Astrocyte (in vitro differentiated cells and primary cell): Measurements from ENCODE around the gene ARPC4.

Experiments used
- CTCF ChIP-seq: IDR thresholded peaks from 2 replicates; pipeline ENCODE4 v1.5.1; 2011; ENCODE audit warnings: low read depth, mild to moderate bottlenecking, inconsistent platforms, low read length, moderate library complexity; ENCODE audit not compliant: insufficient read depth
- EZH2 ChIP-seq: IDR thresholded peaks from 2 replicates; pipeline ENCODE4 v1.6.1; 2012; ENCODE audit warnings: mild to moderate bottlenecking, low read length, inconsistent platforms; ENCODE audit not compliant: insufficient read depth

- TF ChIP-seq CTCF (no peak), EZH2 (no peak)
Observed at GRCh38 chr3:9777694-9778021, 15.2 kb upstream of the ARPC4 start.
